ELR (cell line): Measurements from ENCODE around the gene ZMAT5.

Experiments
- DNase-seq: peaks from one replicate; pipeline ENCODE4 v3.0.0-alpha.2; 2015; ENCODE audit warnings: low read depth

Gene ZMAT5

GRCh38 chr22:29753808-29754657, 12.8 kb downstream of the ZMAT5 start:
- no peak for DNase-seq

- DNase-seq, result no peak
Observed at GRCh38 chr22:29751669-29752068, 15.1 kb downstream of the ZMAT5 start.

GRCh38 chr22:29750559-29751538, 16.0 kb downstream of the ZMAT5 start:
- DNase-seq, result peak; percentile 35

- DNase-seq, result no peak
Observed at GRCh38 chr22:29750029-29750428, 16.8 kb downstream of the ZMAT5 start.

GRCh38 chr22:29748248-29748893, 18.4 kb downstream of the ZMAT5 start:
- peak; percentile 30 for DNase-seq

GRCh38 chr22:29747832-29748231, 19.0 kb downstream of the ZMAT5 start:
- DNase-seq, result no peak

GRCh38 chr22:29744902-29745301, 21.9 kb downstream of the ZMAT5 start:
- no peak for DNase-seq

GRCh38 chr22:29742326-29742725, 24.5 kb downstream of the ZMAT5 start:
- no peak for DNase-seq

- DNase-seq, result no peak
Observed at GRCh38 chr22:29741926-29742325, 24.9 kb downstream of the ZMAT5 start.

- no peak for DNase-seq
Observed at GRCh38 chr22:29740216-29740615, 26.6 kb downstream of the ZMAT5 start.

GRCh38 chr22:29739346-29739875, 27.4 kb downstream of the ZMAT5 start:
- no peak for DNase-seq

GRCh38 chr22:29738118-29738815, 28.5 kb downstream of the ZMAT5 start:
- DNase-seq, result no peak

- DNase-seq, result no peak
Observed at GRCh38 chr22:29737251-29738117, 29.3 kb downstream of the ZMAT5 start.

- DNase-seq, result no peak
Observed at GRCh38 chr22:29735416-29735815, 31.4 kb downstream of the ZMAT5 start.

- no peak for DNase-seq
Observed at GRCh38 chr22:29734838-29735237, 32.0 kb downstream of the ZMAT5 start.

- DNase-seq, result no peak
Observed at GRCh38 chr22:29734406-29734805, 32.4 kb downstream of the ZMAT5 start.

- no peak for DNase-seq
Observed at GRCh38 chr22:29733362-29734201, 33.2 kb downstream of the ZMAT5 start.

GRCh38 chr22:29732883-29733282, 33.9 kb downstream of the ZMAT5 start:
- DNase-seq, result no peak

GRCh38 chr22:29731058-29731850, 35.6 kb downstream of the ZMAT5 start:
- no peak for DNase-seq
